Activated CD4-positive, alpha-beta T cell treated with anti-CD3 and anti-CD28 coated beads, Interleukin-2, amount 50 U/mL, for 16 hours (primary cell): ENCODE measurements around the gene CCDC81.
"Not testable (repeated sequence)": the region's sequence is repeated elsewhere in the genome, so short reads cannot be mapped to it uniquely, and the experiment has no call there.

Experiments used
- DNase-seq: peaks from one replicate; pipeline ENCODE4 v3.0.0-alpha.2; 2020

Gene CCDC81

DNA sequence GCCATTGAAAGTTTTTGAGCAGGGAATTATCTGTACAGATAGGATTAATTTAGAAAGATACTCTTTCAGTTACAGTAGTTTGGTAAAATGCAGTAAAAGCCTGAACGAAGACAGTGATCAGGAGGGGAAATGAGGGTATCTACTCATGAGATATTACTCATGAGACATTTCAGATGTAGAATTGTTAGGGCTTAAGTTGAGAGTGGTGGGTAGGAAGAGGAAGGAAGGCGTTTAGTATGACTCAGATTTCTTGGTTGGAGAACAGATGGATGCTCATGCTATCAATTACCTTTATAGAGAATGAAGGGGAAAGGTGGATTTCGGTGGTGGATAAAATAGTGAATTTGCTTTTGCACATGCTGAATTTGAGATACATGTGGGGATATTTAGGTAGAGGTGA, 15.8 kb downstream of the CCDC81 start:
- DNase-seq, result no peak

DNA sequence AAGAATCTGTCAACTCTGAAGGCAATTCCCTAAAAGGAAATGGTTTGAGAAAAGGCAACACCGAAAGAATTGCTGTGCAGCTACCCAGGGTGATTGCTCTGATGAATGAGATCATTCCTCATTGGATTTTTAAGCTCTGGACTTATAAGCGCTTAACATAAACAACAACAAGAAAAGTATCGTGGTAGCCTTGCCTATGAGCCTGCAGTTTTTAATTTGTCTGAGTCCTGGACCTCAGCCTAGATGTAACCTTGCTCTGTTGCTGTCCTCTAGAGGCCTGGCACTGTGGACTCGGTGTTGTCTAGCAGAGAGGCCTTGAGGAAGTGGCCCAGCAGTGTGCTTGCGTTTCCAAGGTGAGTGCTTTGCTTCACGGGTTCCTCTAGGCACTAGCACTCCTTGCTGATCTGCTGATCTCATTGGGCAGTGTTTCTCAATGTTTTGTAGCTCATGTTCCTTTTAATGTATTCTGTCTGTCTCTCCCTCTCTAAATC, 20.4 kb downstream of the CCDC81 start:
- DNase-seq, result no peak

DNA sequence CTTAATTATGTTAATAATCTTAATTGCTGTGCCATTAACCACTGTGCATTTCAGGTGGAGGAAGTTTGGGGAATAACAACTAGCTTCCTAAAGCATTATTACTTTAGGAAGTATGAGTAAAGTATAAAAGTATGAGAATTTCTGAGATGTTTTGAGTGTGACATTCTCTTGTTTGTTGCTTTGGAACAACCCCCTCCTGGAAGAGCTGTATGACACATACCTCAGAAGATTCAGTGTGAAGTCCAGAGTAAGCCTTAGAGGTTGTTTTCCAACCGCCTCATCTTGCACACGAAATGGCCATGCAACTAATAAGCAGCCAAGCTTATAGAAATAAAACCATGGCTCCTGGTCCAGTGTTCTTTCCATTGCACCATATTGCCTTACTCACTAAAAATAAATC, 21.7 kb downstream of the CCDC81 start:
- DNase-seq, result no peak

DNA sequence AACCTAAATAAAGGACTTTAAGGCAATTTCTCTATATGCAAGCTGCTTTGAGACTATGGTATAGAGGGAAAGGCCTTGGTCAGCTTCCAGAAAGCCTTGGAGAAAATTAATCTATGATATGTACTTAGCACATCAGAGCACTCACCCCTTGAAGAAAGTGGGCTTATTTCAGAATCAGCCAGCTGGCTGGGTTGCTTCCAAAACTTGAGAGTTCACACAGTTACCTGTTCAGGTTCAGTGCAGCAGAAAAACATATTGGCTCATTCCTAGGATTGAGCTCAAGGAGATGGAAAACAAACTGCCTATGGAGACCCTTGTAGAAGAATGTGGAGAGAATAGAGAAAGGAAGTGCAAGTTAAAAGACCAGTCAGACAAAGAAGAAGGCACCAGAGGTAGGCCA, 22.7 kb downstream of the CCDC81 start:
- no peak for DNase-seq

DNA sequence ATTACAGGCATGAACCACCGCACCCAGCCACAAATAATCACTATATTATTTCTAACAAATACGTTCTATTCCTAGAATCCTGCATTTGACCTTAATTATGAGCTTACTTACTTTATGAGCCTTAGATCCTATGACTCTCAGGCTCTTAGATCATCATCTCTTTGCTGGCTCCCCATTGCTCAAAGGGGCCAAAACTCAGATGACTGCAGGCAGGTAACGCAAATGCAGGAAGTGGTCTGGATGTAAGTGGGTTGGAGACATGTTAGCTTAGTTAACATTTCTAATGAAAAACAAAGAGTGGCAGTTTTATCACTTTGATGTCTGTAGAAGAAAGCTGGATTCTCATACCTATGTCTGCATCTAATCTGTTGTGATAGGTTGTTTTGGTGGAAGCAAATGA, 23.4 kb downstream of the CCDC81 start:
- DNase-seq, result no peak

DNA sequence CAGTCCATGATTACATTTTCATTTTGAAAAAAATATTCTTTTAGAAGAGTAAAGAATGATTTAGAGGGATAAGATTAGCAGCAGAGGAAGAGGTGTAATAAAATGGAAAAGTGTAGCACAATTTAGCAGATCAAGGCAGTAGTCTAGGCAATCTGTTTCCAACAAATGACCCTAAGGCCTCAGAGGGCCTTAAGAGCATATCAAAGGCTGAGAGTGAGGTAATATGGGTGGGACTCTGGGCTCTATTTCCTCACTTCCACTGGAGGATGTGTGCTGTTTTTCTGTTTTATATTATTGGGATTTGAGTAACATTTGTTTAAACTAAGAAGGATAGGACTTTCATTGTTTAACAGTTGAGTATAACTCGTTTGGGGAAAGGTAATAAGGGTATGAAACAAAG, 28.8 kb downstream of the CCDC81 start:
- DNase-seq, result no peak

DNA sequence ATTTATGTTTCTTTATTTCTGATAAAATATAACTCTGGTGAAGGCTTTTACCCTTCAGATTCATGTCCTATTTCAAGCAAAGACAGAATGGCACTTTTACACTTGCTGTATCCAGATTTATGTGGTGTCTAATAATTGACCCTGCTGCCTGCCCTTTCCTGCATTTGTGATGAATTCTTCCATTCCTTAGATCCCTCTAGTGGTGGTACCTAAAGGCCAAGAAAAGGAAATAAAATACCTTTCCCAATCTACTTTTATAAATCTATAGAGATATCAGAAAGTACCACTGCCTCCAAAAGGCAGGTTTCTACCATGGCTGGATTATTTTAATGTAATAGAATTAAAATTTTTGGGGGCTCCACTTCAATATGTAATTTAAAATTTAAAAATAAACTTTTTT, 34.2 kb downstream of the CCDC81 start:
- DNase-seq, result no peak

DNA sequence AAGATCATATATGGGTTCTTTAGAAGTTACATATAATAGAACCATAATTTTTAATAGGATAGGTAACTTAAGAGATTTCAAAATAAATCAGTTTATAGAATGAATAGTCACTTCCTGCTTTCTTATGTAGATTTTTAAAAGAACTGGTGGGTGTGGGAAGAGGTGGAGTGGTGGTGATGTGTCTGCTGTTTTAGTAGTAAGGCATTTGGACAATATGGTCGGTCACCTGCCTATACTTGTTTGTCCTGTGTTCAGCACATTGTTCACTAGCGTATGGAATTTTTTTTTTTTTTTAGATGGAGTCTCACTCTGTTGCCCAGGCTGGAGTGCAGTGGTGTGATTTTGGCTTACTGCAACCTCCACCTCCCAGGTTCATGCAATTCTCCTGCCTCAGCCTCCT, 39.3 kb downstream of the CCDC81 start:
- DNase-seq, result no peak

DNA sequence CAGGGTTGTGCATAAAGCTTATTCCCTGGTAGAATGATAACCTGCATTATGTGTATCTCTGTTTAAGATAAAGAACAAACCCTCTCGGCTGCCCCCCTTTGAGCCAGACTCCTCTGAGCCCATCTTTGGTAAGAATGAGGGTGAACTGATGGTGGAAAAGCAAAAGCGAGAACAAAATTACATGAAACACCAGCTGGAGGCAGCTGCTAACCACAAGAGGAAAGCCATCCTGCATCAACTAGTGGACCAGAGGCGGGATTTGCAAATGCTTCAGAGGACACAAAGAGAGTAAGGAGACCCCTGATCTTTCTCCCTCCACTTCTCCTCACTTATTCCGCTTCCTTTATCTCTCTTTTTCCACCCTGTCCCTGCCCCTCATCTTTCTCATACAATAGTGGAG, 40.3 kb downstream of the CCDC81 start:
- DNase-seq, result no peak

DNA sequence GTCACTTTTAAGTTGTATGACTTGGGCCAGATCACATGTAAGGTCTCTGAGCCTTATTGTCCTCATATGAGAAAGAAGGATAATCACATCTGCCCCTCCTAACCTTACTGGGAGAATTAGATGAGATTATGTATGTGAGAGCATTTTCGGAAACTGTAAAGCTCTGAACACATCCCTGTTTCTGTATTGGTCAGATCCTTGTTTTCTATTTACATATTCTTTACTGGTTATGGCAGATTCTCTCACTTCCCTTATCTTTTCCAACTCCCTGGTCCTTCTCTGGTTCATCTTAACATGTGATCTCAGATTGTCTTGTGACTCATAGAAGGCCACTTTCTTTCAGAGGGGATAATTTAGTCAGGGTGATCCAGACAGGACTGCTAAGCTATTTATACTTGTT, 41.8 kb downstream of the CCDC81 start:
- DNase-seq, result no peak

DNA sequence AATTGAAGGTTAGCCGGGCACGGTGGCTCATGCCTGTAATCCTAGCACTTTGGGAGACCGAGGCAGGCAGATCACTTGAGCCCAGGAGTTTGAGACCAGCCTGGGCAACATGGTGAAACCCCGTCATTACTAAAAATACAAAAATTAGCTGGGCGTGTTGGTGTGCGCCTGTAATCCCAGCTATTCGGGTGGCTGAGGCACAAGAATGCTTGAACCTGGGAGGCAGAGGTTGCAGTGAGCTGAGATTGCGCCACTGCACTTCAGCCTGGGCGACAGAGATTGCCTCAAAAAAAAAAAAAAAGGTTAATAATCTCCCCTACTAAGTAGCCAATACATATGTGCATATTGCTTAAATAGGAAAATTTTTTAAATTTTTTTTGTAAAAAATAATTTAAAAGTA, 42.3 kb downstream of the CCDC81 start:
- DNase-seq, result not testable (repeated sequence)

DNA sequence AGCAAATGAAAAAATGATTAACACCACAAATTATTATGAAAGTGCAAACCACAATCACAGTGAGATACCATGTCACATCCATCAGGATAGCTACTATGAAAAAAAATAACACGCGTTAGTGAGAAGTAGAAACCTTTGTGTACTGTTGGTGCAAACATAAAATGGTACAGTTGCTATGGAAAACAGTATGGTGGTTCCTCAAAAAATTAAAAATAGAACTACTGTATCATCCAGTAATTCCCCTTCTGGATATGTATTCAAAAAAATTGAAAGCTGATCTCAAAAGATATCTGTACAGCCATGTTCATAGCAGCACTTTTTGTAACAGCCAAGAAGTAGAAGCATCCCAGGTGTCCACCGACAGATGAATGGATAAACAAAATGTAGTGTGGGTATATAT, 43.4 kb downstream of the CCDC81 start:
- DNase-seq, result no peak

DNA sequence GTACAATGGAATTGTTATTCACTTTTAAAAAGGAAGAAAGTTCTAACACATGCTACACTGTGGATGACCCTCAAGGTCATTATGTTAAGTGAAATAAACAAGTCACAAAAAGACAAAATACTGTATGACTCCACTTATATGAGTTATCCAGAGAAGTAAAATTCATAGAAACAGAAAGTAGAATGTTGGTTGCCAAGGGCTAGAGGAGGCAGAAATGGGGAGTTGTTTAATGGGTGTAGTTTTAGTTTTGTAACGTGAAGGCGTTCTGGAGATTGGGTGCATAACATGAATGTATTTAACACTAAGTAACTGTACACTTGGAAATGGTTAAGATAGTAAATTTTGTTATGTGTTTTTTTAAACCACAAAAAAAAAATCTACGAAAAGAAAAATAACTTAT, 43.8 kb downstream of the CCDC81 start:
- no peak for DNase-seq

DNA sequence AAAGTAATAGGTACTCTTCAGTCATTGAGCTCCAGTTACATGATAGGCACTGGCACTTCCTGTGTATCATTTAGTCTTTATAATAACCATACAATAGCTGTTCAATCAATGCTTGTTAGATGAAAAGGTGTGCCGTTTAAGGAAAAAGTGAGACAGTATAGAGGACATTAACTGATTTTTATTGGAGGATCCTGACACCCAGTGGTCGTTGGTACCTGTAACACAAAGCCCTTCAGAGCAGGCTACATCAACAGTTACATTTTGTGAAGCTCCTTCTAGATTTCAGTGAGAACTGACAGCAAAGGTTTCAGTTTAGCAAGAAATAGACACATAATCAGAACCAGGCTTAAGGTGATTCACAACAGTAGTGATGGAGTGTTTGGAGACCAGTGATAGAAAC, 44.2 kb downstream of the CCDC81 start:
- DNase-seq, result peak; percentile 46

DNA sequence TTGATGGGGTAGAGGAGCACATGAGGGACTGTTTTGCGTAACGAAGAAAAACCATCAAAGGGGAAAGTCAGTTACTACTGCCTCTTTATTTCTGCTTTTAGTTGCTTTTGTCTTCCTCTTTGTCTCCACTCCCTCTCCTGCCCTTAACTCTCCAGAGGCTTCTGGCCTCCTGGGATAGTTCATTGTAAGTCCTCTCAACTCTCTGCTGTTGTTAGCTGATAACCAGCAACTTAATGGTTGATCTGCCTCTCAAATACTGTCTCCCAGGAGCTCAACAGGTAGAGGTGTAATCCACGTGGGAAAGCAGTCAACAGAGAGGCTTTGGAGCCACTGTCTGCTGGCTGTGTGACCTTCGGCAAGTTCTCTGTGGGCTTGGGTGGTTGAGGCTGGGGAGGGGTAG, 47.3 kb downstream of the CCDC81 start:
- DNase-seq, result no peak

DNA sequence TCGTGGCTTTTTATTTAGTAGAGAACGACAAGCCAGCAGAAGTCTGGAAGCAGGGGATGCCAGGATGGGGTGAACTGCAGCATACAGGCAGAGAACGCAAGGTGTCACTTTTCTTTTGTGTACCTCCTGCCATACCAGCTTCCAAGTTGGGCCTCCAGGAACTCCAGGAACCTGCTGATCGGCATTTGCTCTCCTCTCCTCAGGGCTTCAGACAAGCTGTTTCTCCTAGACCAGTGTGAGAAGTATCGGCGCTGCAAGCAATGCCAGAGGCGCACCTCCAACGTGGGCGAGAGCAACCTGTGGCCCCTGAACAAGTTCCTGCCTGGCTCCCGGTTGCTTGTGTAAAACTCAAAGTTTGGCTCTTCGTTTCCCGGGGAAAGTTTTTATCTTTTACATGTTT, 47.7 kb downstream of the CCDC81 start:
- DNase-seq, result no peak

DNA sequence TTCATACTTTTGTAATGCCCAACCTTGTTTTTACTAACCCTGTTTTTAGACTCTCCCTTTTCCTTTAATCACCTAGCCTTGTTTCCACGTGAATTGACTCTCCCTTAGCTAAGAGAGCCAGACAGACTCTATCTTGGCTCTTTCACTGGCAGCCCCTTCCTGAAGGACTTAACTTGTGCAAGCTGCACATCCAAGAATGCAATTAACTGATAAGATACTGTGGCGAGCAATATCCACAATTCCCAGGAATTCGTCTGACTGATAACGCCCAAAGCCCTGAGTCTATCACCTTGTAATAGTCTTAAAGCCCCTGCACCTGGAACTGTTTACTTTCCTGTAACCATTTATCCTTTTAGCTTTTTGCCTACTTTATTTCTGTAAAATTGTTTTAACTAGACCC, 48.8 kb downstream of the CCDC81 start:
- DNase-seq, result not testable (repeated sequence)

DNA sequence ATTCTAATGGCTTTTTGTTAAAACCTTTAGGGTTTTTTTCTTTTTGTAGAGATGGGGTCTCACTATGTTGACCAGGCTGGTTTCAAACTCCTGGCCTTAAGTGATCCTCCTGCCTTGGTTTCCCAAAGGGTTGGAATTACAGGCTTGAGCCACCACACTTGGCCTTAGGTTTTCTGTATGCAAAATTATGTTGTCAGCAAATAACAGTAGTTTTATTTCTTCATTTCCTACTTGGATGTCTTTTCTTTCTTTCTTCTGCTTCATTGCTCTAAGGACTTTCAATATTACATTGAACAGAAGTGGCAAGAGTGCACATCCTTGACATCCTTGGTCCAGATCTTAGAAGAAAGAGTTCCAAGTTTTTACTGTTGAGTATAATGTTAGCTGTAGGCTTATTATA, 52.8 kb downstream of the CCDC81 start:
- DNase-seq, result no peak

DNA sequence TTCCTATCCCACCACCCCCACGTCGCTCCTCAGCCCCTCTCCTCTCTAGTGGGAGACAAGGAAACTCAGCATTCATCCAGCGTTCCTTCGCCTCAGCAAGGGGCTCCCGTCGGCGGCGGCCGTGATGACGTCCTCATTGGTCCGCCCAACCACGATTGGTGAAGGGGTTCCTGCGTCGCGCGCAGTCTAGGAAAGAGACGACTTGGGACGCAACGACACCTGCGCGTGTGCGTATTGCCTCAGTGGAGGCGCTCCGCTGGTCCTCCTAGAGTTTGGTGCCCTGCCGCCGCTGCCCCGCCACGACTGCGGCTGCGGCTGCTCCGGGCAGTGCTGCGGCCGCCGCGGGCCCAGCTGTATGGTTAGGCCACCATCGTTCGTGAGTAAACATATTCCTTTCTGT, 56.6 kb downstream of the CCDC81 start:
- no peak for DNase-seq

DNA sequence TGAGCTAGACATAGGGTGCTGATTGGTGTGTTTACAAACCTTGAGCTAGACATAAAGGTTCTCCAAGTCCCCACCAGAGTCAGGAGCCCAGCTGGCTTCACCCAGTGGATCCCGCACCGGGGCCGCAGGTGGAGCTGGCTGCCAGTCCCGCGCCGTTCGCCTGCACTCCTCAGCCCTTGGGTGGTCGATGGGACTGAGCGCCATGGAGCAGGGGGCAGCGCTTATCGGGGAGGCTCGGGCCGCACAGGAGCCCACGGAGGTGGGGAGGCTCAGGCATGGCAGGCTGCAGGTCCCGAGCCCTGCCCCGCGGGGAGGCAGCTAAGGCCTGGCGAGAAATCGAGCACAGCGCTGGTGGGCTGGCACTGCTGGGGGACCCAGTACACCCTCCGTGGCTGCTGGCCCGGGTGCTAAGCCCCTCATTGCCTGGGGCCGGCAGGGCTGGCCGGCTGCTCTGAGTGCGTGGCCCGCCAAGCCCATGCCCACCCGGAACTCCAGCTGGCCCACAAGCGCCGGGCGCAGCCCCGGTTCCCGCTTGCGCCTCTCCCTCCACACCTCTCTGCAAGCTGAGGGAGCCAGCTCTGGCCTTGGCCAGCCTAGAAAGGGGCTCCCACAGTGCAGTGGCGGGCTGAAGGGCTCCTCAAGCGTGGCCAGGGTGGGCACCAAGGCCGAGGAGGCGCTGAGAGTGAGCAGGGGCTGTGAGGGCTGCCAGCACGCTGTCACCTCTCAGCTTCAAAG, 58.8 kb downstream of the CCDC81 start:
- DNase-seq, result not testable (repeated sequence)

DNA sequence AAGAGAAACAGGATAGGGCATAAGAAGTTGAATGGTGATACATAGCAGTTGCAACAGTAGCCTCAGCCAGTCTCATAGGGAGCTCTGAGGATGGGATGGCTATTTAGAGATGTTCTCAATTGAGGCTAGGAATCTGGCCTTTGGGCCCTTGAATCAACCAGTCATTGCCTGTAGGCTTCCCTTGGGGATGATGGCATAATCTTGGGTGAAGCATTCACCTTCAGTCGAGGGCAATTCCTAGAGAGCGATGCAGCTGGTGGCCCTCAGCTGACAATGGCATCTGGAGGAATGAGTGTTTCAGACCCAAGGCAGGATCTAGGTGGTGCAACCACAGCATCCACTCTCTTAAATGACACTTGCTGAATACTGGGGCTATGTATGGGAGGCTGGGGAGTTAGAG, 61.0 kb downstream of the CCDC81 start:
- DNase-seq, result no peak

DNA sequence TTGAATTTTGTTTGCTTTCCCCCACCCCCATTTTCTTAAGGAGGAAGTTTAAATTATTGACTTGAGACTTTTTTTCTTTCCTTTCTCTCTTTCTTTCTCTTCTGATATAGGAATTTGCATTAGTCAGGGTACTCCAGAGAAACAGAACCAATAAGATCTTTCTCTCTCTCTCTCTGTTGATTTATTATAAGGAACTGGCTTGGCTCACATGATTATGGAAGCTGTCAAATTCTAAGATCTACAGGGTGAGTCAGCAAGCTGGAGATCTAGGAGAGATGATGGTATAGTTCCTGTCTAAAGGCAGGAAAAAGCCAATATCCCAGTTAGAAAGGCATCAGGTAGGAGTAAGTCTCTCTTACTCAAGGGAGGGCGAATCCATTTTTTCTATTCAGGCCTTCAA, 64.0 kb downstream of the CCDC81 start:
- no peak for DNase-seq

DNA sequence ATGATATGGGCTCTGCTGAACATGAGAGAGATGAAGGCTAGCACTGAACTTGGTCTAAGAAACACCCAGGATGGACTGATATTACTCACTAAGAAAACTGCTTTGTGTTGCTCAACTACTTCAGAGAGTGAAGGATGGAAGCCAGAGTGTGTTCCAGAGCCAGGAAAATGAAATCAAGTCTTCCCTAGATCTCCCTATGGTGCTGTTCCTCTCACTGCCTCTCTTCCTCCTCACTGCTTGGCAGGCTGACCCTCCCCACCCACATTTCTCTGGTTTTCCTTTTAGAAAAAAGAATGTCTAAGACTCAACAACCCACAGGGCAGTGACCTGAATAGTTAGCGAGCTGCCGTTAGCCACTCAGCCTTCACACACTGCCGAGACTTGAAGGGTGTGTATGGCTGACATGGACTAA, 65.6 kb downstream of the CCDC81 start:
- no peak for DNase-seq

DNA sequence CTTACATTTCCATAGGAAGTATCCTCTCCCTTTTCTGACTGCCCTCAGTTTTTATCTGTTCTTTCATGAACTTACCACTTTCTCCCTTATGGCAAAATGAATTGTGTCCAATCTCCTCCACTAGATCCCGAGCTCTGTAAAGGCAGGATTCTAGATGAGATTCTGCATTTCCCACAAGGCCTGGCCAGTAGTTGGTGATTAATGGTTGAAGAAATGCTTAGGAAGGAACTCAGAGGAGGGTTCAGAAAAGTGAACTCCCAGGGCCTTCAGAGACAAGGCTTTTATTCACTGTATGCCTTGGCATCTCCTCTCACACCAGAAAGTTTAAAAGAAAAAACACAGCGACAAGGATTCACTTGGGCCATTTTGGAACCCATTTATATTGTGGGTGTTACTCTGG, 66.2 kb downstream of the CCDC81 start:
- no peak for DNase-seq

DNA sequence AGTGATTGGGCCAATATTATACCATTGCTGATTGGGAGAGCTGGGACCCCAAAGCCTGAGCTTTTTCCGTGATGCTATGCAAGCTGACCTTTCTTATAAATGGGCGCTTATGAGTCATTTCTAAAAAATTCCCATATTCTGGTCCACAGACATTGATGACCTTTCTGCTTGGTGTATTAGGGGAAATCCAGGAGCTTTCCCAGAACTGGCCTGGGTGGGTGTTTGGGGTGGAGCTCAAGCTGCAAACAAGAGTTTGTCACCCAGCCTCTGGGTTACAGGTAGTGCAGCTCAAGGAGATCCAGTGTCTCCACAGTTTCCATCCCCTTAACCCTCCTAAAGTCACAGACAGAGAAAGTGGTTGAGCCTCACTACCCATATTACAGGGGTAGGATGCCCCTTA, 67.7 kb downstream of the CCDC81 start:
- no peak for DNase-seq
